Epidermal melanocyte (primary cell): ENCODE data around the gene ATP11B.
"Not testable (repeated sequence)": the region's sequence is repeated elsewhere in the genome, so short reads cannot be mapped to it uniquely, and the experiment has no call there.

ENCODE experiments used
- DNase-seq: peaks from one replicate; pipeline ENCODE4 v3.0.0; 2011; ENCODE audit warnings: low spot score; ENCODE audit not compliant: insufficient read length

The ATP11B gene

DNA sequence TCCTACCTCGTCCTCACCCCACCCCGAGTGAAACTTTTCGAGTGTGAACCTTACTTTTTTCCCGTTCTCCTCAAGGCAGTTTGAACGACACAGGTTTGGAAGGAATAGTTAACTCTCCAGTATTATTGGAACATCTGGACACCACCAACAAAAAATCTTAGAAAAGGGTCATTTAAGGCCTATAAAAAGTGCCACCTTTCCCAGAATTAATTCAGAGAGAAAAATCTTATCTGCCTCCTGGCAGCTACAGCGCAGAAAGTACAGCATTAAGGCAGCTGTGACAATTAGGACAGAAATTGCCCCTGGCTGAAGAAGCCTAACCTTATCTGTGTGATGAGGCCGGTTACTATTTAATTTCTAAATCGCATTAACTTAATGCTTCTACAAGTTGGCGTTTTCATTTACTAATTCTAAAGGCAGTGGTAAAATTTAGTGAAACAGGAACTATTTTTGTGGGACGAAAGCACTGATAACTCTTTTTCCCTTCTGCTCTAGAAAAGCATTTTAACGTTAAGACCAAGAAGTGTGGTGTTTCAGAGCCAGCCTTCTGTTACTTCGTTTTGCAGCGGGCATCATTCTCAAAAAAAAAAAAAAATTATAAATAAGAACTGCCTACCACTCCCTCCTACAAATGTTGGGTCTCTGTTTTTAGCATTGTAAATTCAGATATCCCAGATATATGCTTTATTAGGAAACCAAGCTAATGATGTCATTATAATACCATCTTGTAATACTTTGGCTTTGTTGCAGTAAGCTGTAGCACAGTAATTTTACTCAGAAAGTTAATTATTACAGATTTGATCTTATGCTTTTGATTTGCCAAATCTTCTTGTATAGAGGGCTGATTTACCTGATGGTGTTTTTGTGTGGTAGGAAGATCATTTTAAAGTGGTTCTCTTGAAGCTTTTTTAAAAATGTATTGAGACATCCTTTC, 1.4 kb downstream of the ATP11B start:
- no peak for DNase-seq

DNA sequence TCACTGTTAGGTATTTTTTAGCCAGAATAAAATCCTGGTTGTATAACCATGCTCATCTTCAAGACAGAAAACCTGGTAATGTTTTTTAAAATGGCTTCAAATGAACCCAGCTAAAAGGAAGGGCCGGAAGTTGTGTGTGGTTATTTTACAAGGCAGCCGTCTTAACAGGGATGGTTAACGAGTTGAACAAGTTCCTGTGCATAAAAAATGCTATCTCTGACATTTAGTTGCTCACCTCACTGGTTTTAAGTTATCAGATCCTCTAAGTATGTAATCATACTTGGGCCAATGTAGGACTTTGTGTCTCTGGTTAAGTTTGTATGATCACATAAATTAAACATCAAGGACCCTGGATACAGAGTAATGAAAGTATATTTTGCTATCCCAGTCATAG, 2.1 kb downstream of the ATP11B start:
- no peak for DNase-seq

DNA sequence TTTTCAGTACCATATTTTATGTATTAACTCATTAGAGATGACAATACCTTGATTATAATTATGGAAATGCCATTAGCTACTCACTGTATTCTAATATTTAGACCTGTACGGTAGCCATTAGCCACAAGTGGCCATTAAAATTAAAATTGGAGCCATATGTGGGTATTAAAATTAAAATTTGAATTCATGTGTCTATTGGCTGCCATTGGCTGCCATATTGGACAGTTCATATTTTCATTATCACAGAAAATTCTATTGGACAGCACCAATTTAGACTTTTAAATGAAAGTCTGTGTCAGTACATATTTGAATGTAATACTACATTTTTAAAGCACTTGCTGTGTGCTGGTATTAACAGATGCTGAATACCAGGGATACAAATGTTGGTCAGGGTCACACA, 3.0 kb downstream of the ATP11B start:
- DNase-seq: no peak

DNA sequence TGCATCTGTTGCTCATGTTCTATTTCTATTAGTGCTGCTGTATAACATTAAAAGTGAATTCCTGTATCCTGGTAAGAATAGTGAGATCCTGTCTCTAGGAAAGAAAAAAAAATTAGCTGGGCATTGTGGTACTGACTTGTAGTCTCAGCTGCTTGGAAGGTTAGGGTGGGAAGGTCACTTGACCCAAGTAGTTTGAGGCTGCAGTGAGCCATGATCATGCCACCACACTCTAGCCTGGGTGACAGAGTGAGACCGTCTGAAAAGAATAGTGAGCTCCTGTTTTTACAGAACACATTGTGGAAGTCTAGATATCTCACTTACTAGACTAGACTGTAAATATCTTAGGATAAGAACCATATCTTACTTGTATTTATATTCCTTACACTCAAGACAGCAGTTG, 4.6 kb downstream of the ATP11B start:
- DNase-seq: no peak

DNA sequence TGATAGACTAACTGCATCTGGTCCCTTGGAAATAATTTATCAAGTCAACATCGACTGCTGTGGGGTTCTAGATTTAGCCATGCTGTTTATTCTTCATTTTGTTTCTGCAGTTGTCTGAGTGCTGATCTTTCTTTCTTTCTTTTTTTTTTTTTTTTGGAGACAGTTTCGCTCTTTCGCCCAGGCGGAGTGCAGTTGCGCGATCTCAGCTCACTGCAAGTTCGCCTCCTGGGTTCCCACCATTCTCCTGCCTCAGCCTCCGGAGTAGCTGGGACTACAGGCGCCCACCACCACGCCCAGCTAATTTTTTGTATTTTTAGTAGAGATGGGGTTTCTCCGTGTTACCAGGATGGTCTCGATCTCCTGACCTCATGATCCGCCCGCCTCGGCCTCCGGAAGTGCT, 5.8 kb downstream of the ATP11B start:
- DNase-seq: not testable (repeated sequence)

DNA sequence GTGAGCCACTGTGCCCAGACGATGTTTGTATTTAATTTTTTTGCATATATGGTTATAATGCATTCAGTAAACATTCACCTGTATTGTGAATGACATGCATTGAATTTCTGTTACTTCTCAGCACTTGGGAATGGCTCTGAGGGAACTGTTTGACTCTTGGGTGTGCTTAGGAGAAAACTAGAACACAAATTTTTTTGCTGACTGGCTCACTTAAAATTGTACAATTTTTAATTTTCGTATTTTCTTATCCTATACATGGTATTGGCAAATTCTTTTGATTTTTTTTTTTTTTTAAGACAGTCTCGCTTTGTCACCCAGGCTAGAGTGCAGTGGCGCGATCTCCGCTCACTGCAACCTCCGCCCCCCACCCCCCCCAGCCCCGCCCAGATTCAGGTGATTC, 7.2 kb downstream of the ATP11B start:
- no peak for DNase-seq

DNA sequence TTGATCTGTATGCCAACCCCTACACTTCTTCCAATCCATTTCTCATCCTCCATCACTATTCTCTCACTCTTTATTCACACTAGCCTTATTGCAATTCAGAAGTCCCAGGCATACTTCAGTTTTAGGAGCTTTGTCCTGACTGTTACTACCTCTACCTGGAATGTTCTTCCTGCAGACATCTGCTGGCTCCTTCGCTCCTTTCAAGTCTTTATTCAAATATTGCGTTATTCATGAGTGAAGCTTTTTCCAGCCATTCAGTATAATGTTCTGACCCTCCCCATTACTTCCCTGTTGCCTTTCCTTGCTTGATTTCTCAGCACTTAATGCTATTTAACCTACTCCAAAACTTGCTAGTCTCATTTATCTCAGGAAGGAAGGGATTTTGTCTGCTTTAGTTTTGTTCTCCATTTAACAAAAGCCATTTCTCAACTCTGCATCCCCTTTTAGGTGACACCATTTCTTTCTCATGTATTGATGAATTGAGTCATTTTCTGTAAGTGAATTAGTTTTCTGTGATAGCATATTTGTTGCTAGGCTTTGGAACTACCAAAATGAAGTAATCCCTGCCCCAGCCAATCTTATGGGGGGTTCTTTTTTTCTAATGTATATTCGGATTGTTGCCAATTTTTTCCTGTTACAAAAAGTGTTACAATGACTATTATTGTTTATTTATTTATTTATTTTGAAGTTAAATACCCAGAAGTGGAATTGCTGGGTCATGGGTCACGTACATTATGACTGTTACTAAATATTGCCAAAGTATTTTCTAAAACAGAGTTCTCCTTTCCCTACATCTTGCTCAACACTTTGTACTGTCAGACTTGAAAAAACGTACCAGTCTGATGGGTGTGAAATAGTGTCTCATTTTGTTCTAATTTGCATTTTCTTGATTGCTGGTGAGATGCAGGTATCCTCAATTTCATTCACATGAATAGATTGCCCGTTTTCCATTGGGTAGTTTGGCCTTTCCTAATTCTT, 9.4 kb downstream of the ATP11B start:
- DNase-seq: no peak

DNA sequence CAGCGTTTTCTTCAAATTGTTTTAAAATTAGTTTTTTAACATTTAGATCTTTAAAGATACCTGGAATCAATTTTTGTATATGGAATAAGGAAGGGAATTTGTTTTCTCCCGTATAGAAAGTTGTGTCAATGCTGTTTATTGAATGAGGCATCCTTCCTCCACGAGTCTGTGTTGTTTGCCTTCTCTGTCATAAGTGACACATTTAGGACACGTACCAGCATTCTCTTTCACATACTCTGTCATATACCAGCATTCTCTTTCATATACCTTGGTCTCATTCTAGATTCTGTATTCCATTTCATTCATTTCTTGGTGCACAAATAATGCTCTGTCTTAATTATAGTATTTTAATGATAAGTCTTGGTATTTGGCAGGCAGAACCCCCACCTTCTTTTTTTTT, 10.3 kb downstream of the ATP11B start:
- no peak for DNase-seq

DNA sequence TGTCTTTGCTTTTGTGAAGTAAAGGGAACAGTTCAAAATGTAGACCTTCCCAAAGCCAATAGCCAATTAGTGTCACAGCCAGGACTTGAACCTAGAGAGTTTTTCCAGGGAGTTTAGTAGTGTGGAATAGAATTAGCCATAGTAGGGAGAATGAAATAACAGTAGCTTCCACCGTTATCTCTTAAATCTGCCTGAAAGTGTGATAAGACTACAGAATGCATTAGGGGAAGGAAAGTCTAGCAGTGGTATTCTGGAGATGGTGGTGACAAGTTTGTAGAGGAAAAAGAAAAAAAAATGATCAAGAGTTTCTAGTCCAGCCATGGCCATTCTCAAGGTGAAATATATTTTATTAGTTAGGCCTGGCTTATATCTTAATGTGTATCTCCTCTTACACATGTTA, 13.8 kb downstream of the ATP11B start:
- no peak for DNase-seq

DNA sequence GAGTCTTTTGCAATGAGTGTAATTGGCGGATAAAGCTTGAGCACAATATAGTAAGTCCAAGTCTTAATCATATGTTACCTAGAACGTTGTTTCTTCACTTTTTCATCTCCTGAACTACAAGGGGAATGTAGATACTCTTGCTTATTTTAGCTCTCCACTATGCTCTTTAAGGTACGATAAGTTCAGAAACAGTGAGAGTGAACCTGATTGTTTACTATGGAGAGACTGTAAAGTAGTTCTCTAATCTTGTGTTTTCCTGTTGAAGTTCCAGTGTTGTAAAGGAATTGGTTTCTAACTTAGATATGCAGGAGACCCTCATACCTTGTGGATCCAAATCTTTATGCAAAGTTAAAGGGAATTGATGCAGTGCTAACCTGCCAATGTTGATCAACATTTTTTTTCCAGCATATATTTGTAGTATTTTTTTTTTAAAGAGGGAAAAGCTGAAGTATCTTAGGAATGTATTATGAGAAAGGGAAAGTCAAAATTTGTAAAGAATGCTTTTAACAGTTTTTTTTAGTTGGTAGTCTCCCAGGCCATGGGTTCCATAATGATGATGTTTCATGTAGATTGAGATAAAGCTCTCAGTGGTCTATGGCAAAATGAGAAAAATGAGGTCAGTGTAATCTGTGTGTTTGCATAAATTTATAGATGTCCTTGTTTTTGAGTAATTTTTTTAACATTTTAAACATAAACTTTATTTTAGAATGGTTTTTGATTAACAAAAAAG, 14.9 kb downstream of the ATP11B start:
- no peak for DNase-seq

DNA sequence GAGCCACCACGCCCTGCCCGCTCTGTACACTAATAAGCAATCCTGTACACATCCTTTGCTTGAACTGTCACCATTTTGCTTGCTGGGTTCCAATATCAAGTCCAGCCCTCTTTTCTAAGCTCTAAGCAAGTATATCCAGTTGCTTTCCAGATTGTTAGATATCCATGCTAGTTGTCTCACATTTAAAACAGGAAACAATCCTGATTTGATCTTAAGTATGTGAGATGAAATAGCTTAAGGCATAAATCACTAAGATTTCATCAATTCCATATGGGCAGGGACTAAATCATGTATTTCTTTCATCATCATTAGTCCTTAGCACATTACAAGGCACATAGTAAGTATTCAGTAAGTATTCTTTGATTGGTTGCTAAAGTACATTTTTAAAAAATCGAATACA, 16.2 kb downstream of the ATP11B start:
- no peak for DNase-seq

DNA sequence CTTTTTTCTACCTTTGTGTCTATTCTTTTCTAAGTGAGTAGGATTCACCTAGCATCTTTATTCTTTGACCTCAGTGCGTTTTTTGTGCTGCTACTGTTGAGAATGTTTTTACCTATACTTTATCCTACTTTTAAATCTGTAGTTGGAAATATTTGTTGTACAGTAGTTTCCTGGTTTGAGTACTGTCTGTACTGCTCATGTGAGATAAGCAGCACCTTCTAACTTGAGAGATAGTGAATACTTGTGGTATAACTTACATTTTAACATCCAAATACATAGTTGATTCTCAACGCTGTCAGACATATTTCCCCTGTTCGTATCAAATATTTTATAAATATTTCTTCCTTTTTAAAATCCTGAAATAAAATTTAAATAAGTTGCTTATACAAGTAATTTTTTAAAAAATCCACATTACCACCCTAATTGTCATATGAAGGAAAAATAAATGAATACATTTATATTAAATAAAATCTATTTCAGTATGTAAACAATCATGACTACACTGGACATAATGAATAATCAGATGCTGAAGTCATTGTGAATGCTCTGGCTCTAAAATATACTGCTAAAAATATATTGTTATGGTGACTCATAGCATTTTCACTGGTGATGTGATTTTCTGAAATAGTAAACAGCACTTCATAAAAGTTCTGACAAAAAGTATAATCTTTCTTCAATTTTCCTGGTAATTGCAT, 17.4 kb downstream of the ATP11B start:
- DNase-seq: no peak

DNA sequence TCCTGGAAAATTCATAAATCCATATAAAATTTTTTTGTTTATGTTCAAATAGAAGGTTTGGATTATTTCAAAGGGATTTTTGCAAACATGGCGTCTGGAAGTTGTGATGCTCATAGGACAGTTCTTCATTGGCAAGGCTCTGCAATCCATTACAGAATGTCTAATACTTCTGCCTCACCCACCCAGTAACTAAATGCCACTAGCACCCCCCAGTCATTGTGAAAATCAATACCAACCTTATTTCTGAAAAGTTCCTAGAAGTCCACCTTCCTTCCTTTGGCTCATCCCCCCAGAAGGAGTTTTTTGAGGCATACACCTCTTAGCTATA, 17.9 kb downstream of the ATP11B start:
- DNase-seq: no peak

DNA sequence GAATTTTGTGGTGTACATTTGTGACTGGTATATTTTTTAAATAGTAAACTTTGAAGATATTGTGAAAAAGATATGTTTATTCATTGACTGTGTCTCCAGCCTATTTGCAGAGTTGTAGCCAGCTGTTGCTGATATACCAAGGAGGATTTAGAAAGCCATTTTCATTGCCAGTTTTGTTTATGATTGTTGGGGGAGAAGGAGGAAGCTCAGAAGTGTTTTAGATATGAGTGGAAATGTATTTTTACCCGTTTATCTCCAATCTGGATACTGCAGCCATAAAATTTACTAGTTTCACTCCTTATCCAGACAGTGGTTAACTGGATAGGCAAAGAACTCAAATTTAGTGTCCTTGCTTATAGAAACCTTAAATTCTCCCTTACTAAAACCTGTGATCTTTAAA, 18.8 kb downstream of the ATP11B start:
- DNase-seq: no peak

DNA sequence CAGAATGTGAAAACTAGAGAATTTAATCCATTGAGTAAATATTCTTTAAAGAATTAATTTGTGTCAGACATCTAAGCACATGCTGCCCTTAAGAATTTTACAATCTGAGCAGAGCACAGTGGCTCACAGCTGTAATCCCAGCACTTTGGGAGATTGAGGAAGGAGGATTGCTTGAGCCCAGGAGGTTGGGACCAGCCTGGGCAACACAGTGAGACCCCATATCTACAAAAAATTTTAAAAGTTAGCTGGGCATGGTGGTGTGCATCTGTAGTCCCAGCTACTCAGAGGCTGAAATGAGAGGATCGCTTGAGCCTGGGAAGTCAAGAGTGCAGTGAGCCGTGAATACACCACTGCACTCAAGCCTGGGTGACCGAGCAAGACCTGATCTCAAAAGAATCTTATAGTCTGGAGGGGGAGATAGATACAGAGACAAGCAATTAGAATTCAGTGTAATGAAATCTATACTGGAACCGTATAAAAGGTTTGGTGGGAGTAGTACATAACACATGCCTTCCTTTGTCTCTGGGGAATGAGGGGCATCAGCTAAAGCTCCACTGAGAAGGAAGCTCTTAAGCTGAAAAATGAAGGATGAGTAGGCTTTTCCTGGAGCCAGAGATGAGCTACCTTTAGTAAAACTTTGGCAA, 21.2 kb downstream of the ATP11B start:
- DNase-seq: no peak

DNA sequence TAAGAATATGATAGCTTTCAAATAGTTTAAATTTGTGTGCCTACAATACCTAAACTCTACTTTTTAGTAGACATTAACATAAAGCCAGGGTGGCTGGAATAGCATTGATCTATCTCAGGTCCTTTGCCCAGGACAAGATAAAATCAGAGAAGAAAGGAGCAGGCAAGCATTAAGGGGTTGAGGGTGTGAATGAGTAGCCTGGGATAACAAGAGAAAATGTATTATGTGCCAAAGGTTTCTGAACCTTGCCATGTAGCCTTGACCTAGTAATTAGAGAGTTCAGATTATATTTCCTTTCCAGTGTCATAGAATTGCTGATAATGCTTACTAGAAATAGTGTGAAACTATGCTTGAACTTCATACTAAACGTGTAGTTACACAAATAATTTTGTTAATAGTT, 22.9 kb downstream of the ATP11B start:
- DNase-seq: no peak

DNA sequence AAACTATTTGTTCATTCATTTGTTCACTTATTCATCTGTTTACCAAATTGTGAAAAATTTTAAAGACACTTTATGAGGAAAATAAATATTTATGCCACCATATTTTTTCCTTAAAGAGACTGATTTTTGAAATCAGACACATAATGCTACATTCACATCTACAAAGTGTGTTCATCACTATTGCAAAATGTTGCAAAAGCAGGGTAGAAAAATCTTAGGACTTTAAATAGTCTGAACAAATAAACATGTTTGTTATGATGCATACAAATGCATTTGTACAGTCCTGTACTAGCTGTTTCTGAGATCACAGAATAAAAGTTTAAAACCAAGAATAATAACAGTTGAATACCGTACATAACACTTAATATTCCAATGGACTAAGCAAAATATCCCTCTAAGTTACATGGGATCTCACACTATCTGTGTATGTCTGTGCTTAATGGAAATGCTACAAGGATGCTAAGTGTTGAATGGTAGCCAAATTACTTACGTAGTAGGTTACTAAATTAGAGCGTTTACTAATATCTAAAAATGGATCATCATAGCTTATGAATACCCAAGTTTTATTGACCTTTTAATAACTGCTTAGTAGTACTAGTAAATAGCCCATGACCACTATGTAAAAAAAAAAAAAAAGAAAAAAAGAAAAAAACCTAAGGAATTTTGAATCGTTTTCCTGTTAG, 25.1 kb downstream of the ATP11B start:
- DNase-seq: no peak

DNA sequence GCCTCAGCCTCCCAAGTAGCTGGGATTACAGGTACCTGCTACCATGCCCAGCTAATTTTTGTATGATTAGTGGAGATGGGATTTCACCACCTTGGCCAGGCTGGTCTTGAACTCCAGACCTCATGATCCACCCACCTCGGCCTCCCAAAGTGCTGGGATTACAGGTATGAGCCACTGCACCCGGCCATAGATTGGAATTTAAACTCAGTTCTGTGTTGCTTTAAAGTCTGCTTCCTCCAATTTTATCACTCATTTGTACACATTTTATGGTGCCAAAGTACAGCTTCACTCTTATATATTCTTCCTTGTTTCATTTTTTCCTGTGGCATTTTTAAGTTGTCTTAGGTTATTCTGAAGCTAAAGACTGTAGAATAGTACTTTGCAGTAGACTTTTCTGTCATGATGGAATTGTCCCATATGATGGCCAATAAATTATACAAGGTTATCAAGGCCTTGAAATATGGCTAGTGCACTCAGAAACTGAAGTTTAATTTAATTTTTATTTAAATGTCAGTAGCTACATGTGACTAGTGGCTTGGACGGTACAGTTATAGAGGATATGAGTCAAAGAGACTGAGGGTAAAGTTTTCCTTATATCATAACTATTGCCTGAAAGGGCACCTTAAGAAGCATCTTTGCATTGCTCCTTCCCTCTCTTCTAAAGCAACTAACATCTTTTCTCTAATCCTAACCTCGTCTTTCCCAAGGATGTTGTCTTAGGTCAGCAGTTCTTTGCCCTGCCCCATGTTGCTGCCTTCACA, 28.1 kb downstream of the ATP11B start:
- no peak for DNase-seq

DNA sequence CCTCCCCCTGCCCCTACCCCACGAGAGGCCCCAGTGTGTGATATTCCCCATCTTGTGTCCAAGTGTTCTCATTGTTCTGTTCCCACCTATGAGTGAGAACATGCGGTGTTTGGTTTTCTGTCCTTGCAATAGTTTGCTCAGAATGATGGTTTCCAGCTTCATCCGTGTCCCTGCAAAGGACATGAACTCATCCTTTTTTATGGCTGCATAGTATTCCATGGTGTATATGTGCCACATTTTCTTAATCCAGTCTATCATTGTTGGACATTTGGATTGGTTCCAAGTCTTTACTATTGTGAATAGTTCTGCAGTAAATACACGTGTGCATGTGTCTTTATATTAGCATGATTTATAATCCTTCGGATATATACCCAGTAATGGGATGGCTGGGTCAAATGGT, 29.0 kb downstream of the ATP11B start:
- not testable (repeated sequence) for DNase-seq
